ENCODE measurements around the gene TM4SF20. TPM values are rescaled to one million over a fixed set of nuclear protein-coding genes. Genes with fewer than 3 reads are reported as not detected.

TM4SF20 gene
- total RNA-seq, 1 experiment from 2014 or later, result not detected

- no peaks in the 10 kb centered on the region for H3K27me3 ChIP-seq (replicated peaks; ENCODE audit: insufficient read depth, low read depth, low read length, poor library complexity)
- no peaks in the 10 kb centered on the region for H3K4me1 ChIP-seq (ENCODE audit: insufficient read depth, low read length, poor library complexity, severe bottlenecking)
- no peaks in the 10 kb centered on the region for H3K9me3 ChIP-seq (ENCODE audit: low read depth, low read length, poor library complexity, severe bottlenecking)
- POLR2A ChIA-PET (ENCODE audit: low non-redundant PET), result no interaction called here
- no peak for DNase-seq (ENCODE audit: low spot score)
- TF ChIP-seq CTCF (conservative IDR thresholded peaks at IDR 0.05; ENCODE audit: low read depth, low read length) (no peak), EZH2 (IDR thresholded peaks at IDR 0.05; ENCODE audit: borderline replicate concordance, low read depth, low read length, poor library complexity, severe bottlenecking) (no peak)
- CTCF ChIA-PET, result no interaction called here
- no peak overlapping the region for H3K4me3 ChIP-seq (ENCODE audit: low read depth, low read length, poor library complexity, severe bottlenecking)
- H3K36me3 ChIP-seq (ENCODE audit: insufficient read depth, low read length, poor library complexity, severe bottlenecking), result peaks cover 45% of the 10 kb centered on the region
- BruUV-seq (replicated peaks), result no TSS peak
- no peak overlapping the region for H3K27ac ChIP-seq (ENCODE audit: low read depth, low read length, poor library complexity, severe bottlenecking)
- intact Hi-C loops (cut with micrococcal nuclease; ENCODE audit: unreplicated experiment), result no loop called here
Observed at GRCh38 chr2:227339098-227339599, 40.0 kb downstream of the TM4SF20 start.

- TF ChIP-seq CTCF (conservative IDR thresholded peaks at IDR 0.05; ENCODE audit: low read depth, low read length), result no peak
- TF ChIP-seq EZH2 (IDR thresholded peaks at IDR 0.05; ENCODE audit: borderline replicate concordance, low read depth, low read length, poor library complexity, severe bottlenecking), result no peak
- POLR2A ChIA-PET (ENCODE audit: low non-redundant PET), result no interaction called here
- no peak overlapping the region for H3K27ac ChIP-seq (ENCODE audit: low read depth, low read length, poor library complexity, severe bottlenecking)
- H3K9me3 ChIP-seq (ENCODE audit: low read depth, low read length, poor library complexity, severe bottlenecking), result no peaks in the 10 kb centered on the region
- H3K4me1 ChIP-seq (ENCODE audit: insufficient read depth, low read length, poor library complexity, severe bottlenecking), result no peaks in the 10 kb centered on the region
- no peak overlapping the region for H3K4me3 ChIP-seq (ENCODE audit: low read depth, low read length, poor library complexity, severe bottlenecking)
- H3K36me3 ChIP-seq (ENCODE audit: insufficient read depth, low read length, poor library complexity, severe bottlenecking), result peaks cover 62% of the 10 kb centered on the region
- CTCF ChIA-PET, result no interaction called here
- intact Hi-C loops (cut with micrococcal nuclease; ENCODE audit: unreplicated experiment), result no loop called here
- no TSS peak for BruUV-seq (replicated peaks)
- DNase-seq (ENCODE audit: low spot score), result no peak
- no peaks in the 10 kb centered on the region for H3K27me3 ChIP-seq (replicated peaks; ENCODE audit: insufficient read depth, low read depth, low read length, poor library complexity)
Observed at GRCh38 chr2:227337442-227337841, 41.7 kb downstream of the TM4SF20 start.

GRCh38 chr2:227335713-227336112 lies 43.4 kb downstream of the TM4SF20 start:
- BruUV-seq (replicated peaks), result no TSS peak
- Histone ChIP-seq H3K4me3 (ENCODE audit: low read depth, low read length, poor library complexity, severe bottlenecking) (no peak overlapping the region), H3K36me3 (ENCODE audit: insufficient read depth, low read length, poor library complexity, severe bottlenecking) (peaks cover 68% of the 10 kb centered on the region), H3K9me3 (ENCODE audit: low read depth, low read length, poor library complexity, severe bottlenecking) (no peaks in the 10 kb centered on the region), H3K27ac (ENCODE audit: low read depth, low read length, poor library complexity, severe bottlenecking) (no peak overlapping the region), H3K27me3 (replicated peaks; ENCODE audit: insufficient read depth, low read depth, low read length, poor library complexity) (no peaks in the 10 kb centered on the region), H3K4me1 (ENCODE audit: insufficient read depth, low read length, poor library complexity, severe bottlenecking) (no peaks in the 10 kb centered on the region)
- ChIA-PET CTCF (no interaction called here), POLR2A (ENCODE audit: low non-redundant PET) (no interaction called here)
- DNase-seq (ENCODE audit: low spot score), result no peak
- TF ChIP-seq EZH2 (IDR thresholded peaks at IDR 0.05; ENCODE audit: borderline replicate concordance, low read depth, low read length, poor library complexity, severe bottlenecking) (no peak), CTCF (conservative IDR thresholded peaks at IDR 0.05; ENCODE audit: low read depth, low read length) (no peak)
- intact Hi-C loops (cut with micrococcal nuclease; ENCODE audit: unreplicated experiment), result no loop called here

Measured in A673 (cell line).